CD4-positive, alpha-beta memory T cell (primary cell): Measurements from ENCODE around the gene EIF2B5. TPM values are rescaled to one million over a fixed set of nuclear protein-coding genes. Genes with fewer than 3 reads are reported as not detected.

Experiments used
- CTCF ChIA-PET: fragments of 350-600 bp; sonication (Branson Sonifier 250); formaldehyde crosslinking; loops from one replicate; lab custom pipeline; 2021; ENCODE audit warnings: inconsistent platforms; ENCODE audit not compliant: partially characterized antibody; lab: Charles Lee
- POLR2A ChIA-PET: fragments of 350-600 bp; sonication (Branson Sonifier 250); formaldehyde crosslinking; loops from one replicate; lab custom pipeline; 2021; ENCODE audit not compliant: partially characterized antibody; lab: Charles Lee
- DNase-seq, 5 donors: peaks; one replicate each; pipeline versions ENCODE4 v3.0.0 to v3.0.0-alpha.2; 2020 to 2022; ENCODE audit warnings: mixed read lengths in 1 of 5
- H3K27ac ChIP-seq: one replicate; pipeline ENCODE4 v1.7.0; 2013; ENCODE audit warnings: low read depth, low read length
- H3K27me3 ChIP-seq: 2 replicates; pipeline ENCODE4 v1.7.0; 2013; ENCODE audit warnings: mild to moderate bottlenecking, low read length, moderate library complexity; ENCODE audit not compliant: insufficient read depth
- H3K36me3 ChIP-seq: 2 replicates; pipeline ENCODE4 v1.7.0; 2013; ENCODE audit warnings: mild to moderate bottlenecking, low read length, moderate library complexity; ENCODE audit not compliant: insufficient read depth
- H3K4me1 ChIP-seq: 2 replicates; pipeline ENCODE4 v1.7.0; 2013; ENCODE audit warnings: mild to moderate bottlenecking, low read length, moderate library complexity; ENCODE audit not compliant: insufficient read depth
- H3K4me3 ChIP-seq, 2 donors: one replicate each; pipeline ENCODE4 v1.7.0; 2013; ENCODE audit warnings: low read length in 2 of 2, mild to moderate bottlenecking in 1 of 2
- H3K9me3 ChIP-seq, 2 donors: one replicate each; pipeline ENCODE4 v1.7.0; 2013; ENCODE audit warnings: low read length in 2 of 2, control low read depth in 1 of 2; ENCODE audit not compliant: control insufficient read depth in 1 of 2
- H3K27ac Mint-ChIP-seq, 7 donors: one replicate each; pipeline ENCODE4 v1.8.0; 2020 to 2021; ENCODE audit warnings: mixed read lengths in 7 of 7, mild to moderate bottlenecking in 6 of 7, inconsistent platforms in 3 of 7, moderate library complexity in 3 of 7
- H3K27me3 Mint-ChIP-seq, 2 donors: one replicate each; pipeline ENCODE4 v1.8.0; 2020 to 2021; ENCODE audit warnings: mixed read lengths in 2 of 2
- H3K36me3 Mint-ChIP-seq, 2 donors: one replicate each; pipeline ENCODE4 v1.8.0; 2020 to 2021; ENCODE audit warnings: mixed read lengths in 2 of 2, inconsistent platforms in 1 of 2, mild to moderate bottlenecking in 1 of 2
- H3K4me1 Mint-ChIP-seq, 4 donors: one replicate each; pipeline ENCODE4 v1.8.0; 2020 to 2021; ENCODE audit warnings: mixed read lengths in 4 of 4, mild to moderate bottlenecking in 1 of 4
- H3K4me3 Mint-ChIP-seq, 8 donors: one replicate each; pipeline ENCODE4 v1.8.0; 2020 to 2021; ENCODE audit warnings: mixed read lengths in 8 of 8, mild to moderate bottlenecking in 7 of 8, moderate library complexity in 6 of 8, inconsistent platforms in 3 of 8
- H3K9me3 Mint-ChIP-seq, 8 donors: one replicate each; pipeline ENCODE4 v1.8.0; 2020 to 2021; ENCODE audit warnings: mixed read lengths in 8 of 8, mild to moderate bottlenecking in 5 of 8, inconsistent platforms in 3 of 8, moderate library complexity in 1 of 8
- intact Hi-C: fragments of 100-400 bp; cut with micrococcal nuclease; formaldehyde crosslinking; loops from one replicate; pipeline ENCODE4 v1.15.1; 2023
- polyA plus RNA-seq, 2 donors: library from polyadenylated mRNA; unstranded; fragments of 300-500 nt; fragmentation: Illumina TruSeq; gene quantifications; one replicate each; pipeline ENCODE4 v1.2.3, GENCODE V29; 2021
- total RNA-seq, 2 experiments: library from RNA; stranded (reverse); gene quantifications; one replicate each; pipeline ENCODE4 v1.2.3, GENCODE V29; 2021

The EIF2B5 gene
- total and polyA plus RNA-seq, 4 experiments from 2014 or later: 59.6 to 87.6 (median 75.9) TPM

DNA sequence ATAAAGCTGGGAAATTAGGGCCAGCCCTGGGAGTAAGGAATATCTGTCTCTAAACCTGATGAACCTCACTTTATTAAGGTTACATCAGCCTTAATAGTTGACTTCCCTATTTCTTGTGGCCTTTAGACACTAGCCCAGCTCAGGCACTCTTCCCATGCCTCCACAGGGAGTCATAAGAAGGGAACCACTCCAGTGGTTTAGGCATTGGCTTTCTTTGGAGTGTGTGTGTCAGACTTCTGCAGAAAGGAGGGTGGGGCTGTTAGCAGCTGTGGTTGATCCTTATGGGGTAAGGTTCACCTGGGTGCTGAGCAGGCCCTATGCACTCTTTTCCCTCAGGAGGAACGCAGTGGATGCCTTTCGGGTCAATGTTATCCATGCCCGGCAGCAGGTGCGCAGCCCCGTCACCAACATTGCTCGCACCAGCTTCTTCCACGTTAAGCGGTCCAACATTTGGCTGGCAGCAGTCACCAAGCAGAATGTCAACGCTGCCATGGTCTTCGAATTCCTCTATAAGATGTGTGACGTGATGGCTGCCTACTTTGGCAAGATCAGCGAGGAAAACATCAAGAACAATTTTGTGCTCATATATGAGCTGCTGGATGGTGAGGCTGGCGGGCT lies 43.5 kb downstream of the EIF2B5 start:
- no peak overlapping the region for H3K4me3 ChIP-seq
- peaks cover 35 to 65% of the 10 kb centered on the region in 2 donors for H3K36me3 Mint-ChIP-seq
- H3K27ac ChIP-seq: no peak overlapping the region
- DNase-seq: no peak
- H3K27ac Mint-ChIP-seq: no peak overlapping the region
- peak overlapping the region in 1 of 8 donors; percentile 50 for H3K4me3 Mint-ChIP-seq
- ChIA-PET POLR2A (no interaction called here), CTCF (no interaction called here)
- H3K9me3 Mint-ChIP-seq: no peaks in the 10 kb centered on the region
- peaks cover 37% of the 10 kb centered on the region for H3K4me1 ChIP-seq
- H3K27me3 Mint-ChIP-seq: no peaks in the 10 kb centered on the region
- intact Hi-C loops: no loop called here
- no peaks in the 10 kb centered on the region for H3K27me3 ChIP-seq
- H3K36me3 ChIP-seq: peaks cover 69% of the 10 kb centered on the region
- H3K9me3 ChIP-seq: no peaks in the 10 kb centered on the region
- H3K4me1 Mint-ChIP-seq: peaks cover 15 to 42% (median 30%) of the 10 kb centered on the region in 4 donors

DNA sequence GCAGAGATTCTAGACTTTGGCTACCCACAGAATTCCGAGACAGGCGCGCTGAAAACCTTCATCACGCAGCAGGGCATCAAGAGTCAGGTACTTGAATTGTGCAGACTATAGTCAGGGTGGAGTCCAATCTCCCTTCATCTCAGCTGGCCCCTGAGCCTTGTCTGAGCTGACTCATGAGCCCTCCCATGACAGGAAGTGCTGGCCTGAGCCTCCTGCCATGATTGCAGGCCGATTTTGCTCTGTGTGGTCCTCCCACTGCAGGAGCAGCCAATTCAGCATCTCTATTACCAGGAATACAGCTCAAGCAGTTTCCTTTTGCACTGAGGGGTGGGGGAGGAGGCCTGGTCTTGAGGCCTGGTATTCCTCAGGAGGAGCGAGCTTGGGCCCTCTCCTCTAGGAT lies 45.0 kb downstream of the EIF2B5 start:
- H3K9me3 Mint-ChIP-seq: no peaks in the 10 kb centered on the region
- Histone ChIP-seq H3K36me3 (peaks cover 71% of the 10 kb centered on the region), H3K4me1 (peaks cover 37% of the 10 kb centered on the region), H3K9me3 (no peaks in the 10 kb centered on the region), H3K4me3 (no peak overlapping the region), H3K27me3 (no peaks in the 10 kb centered on the region), H3K27ac (no peak overlapping the region)
- H3K4me1 Mint-ChIP-seq: peaks cover 15 to 37% (median 27%) of the 10 kb centered on the region in 4 donors
- no peak for DNase-seq
- H3K36me3 Mint-ChIP-seq: peaks cover 43 to 71% of the 10 kb centered on the region in 2 donors
- H3K4me3 Mint-ChIP-seq: no peak overlapping the region
- ChIA-PET CTCF (interaction anchor here (0.6 to 2.0 kb wide), 6 partner anchors 44 to 235 kb away, joined by 3 to 7 read pairs (median 4); partner anchors contain the start of genes ABCC5 and EEF1AKMT4), POLR2A (no interaction called here)
- intact Hi-C loops: no loop called here
- H3K27me3 Mint-ChIP-seq: no peaks in the 10 kb centered on the region
- peak overlapping the region in 2 of 7 donors; percentile 17 to 24 for H3K27ac Mint-ChIP-seq

DNA sequence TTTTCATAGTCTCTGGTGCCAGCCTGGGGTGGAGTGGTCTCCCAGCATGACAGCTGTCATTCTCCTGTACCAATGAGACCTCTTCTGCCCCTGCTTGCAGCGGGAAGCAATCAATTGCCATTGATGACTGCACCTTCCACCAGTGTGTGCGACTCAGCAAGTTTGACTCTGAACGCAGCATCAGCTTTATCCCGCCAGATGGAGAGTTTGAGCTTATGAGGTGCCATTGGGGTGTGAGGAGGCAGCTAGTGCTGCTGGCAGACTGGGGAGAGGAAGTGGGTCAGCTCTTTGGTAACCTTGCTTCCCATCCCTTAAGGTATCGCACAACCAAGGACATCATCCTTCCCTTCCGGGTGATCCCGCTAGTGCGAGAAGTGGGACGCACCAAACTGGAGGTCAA lies 46.4 kb downstream of the EIF2B5 start:
- intact Hi-C loops: no loop called here
- H3K4me1 ChIP-seq: peaks cover 32% of the 10 kb centered on the region
- Mint-ChIP-seq H3K4me1 (peaks cover 14 to 35% (median 24%) of the 10 kb centered on the region in 4 donors), H3K4me3 (no peak overlapping the region), H3K9me3 (no peaks in the 10 kb centered on the region), H3K36me3 (peaks cover 46 to 74% of the 10 kb centered on the region in 2 donors), H3K27ac (no peak overlapping the region), H3K27me3 (no peaks in the 10 kb centered on the region)
- H3K27ac ChIP-seq: no peak overlapping the region
- ChIA-PET POLR2A (interaction anchor here (1.0 kb wide), 1 partner anchor 68 kb away, joined by 3 read pairs; the partner anchor contains the start of gene EEF1AKMT4), CTCF (interaction anchor here (2.0 kb wide), 1 partner anchor 69 kb away, joined by 7 read pairs; the partner anchor contains the start of gene EEF1AKMT4)
- DNase-seq: no peak
- H3K36me3 ChIP-seq: peaks cover 71% of the 10 kb centered on the region
- no peak overlapping the region for H3K4me3 ChIP-seq
- H3K27me3 ChIP-seq: no peaks in the 10 kb centered on the region
- H3K9me3 ChIP-seq: no peaks in the 10 kb centered on the region

DNA sequence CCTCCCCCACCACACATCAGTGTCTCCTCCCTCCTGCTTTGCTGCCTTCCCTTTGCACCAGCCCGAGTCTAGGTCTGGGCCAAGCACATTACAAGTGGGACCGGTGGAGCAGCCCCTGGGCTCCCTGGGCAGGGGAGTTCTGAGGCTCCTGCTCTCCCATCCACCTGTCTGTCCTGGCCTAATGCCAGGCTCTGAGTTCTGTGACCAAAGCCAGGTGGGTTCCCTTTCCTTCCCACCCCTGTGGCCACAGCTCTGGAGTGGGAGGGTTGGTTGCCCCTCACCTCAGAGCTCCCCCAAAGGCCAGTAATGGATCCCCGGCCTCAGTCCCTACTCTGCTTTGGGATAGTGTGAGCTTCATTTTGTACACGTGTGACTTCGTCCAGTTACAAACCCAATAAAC lies 48.5 kb downstream of the EIF2B5 start:
- H3K4me1 ChIP-seq: peaks cover 30% of the 10 kb centered on the region
- no peaks in the 10 kb centered on the region for H3K27me3 Mint-ChIP-seq
- H3K4me1 Mint-ChIP-seq: peaks cover 22 to 40% (median 31%) of the 10 kb centered on the region in 4 donors
- H3K36me3 ChIP-seq: peaks cover 63% of the 10 kb centered on the region
- no peaks in the 10 kb centered on the region for H3K9me3 ChIP-seq
- intact Hi-C loops: no loop called here
- H3K4me3 ChIP-seq: no peak overlapping the region
- no peak for DNase-seq
- no peak overlapping the region for H3K27ac Mint-ChIP-seq
- CTCF ChIA-PET: interaction anchor here (1.1 kb wide), 1 partner anchor 38 kb away, joined by 3 read pairs; no protein-coding TSS in a partner anchor
- no peaks in the 10 kb centered on the region for H3K27me3 ChIP-seq
- peaks cover 49 to 81% of the 10 kb centered on the region in 2 donors for H3K36me3 Mint-ChIP-seq
- POLR2A ChIA-PET: interaction anchor here (1.5 kb wide), 1 partner anchor 9 kb away, joined by 10 read pairs; no protein-coding TSS in a partner anchor
- H3K27ac ChIP-seq: no peak overlapping the region
- no peaks in the 10 kb centered on the region for H3K9me3 Mint-ChIP-seq
- H3K4me3 Mint-ChIP-seq: no peak overlapping the region

DNA sequence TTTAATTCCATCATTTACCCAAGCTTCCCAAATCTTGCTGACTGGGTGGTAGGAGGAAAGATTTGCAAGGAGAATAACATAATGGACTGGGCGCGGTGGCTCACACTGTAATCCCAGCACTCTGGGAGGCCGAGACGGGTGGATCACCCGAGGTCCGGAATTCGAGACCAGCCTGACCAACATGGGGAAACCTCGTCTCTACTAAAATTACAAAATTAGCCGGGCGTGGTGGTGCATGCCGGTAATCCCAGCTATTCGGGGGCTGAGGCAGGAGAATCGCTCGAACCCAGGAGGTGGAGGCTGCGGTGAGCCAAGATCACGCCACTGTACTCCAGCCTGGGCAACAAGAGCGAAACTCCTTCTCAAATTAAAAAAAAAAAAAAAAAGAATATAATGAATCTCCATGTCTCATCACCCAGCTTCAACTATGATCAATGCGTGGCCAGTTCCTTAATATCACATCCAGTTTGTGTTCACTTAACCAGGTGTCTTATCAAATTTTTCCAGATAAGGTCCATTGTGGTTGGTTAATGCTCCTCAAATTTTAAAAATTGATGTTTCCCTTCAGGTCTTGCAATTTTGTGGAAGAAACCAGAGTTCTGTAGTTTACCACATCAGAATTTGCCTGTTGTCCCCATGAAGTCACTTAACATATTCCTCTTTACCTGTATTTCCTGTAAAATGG lies 49.5 kb downstream of the EIF2B5 start:
- H3K4me1 ChIP-seq: peaks cover 30% of the 10 kb centered on the region
- no peaks in the 10 kb centered on the region for H3K9me3 Mint-ChIP-seq
- ChIA-PET CTCF (interaction anchor here (1.1 kb wide), 1 partner anchor 37 kb away, joined by 3 read pairs; no protein-coding TSS in a partner anchor), POLR2A (interaction anchor here (0.6 to 2.4 kb wide), 8 partner anchors 8 to 706 kb away, joined by 3 to 26 read pairs (median 7); partner anchors contain the start of genes AP2M1 and EIF2B5)
- no peak overlapping the region for H3K27ac ChIP-seq
- H3K4me3 ChIP-seq: no peak overlapping the region
- intact Hi-C loops: loop anchor here (1.0 to 5.0 kb wide), 6 partner anchors 10 to 547 kb away; partner anchors contain the start of genes ABCC5, AP2M1, CLCN2 and EIF2B5
- peaks cover 41 to 81% of the 10 kb centered on the region in 2 donors for H3K36me3 Mint-ChIP-seq
- no peaks in the 10 kb centered on the region for H3K9me3 ChIP-seq
- peaks cover 26 to 41% (median 34%) of the 10 kb centered on the region in 4 donors for H3K4me1 Mint-ChIP-seq
- peaks cover 63% of the 10 kb centered on the region for H3K36me3 ChIP-seq
- peak overlapping the region in 6 of 7 donors; percentile 24 to 98 (median 93) for H3K27ac Mint-ChIP-seq
- no peak for DNase-seq
- H3K27me3 Mint-ChIP-seq: no peaks in the 10 kb centered on the region
- peak overlapping the region in 6 of 8 donors; percentile 73 to 99 (median 98) for H3K4me3 Mint-ChIP-seq
- H3K27me3 ChIP-seq: no peaks in the 10 kb centered on the region

DNA sequence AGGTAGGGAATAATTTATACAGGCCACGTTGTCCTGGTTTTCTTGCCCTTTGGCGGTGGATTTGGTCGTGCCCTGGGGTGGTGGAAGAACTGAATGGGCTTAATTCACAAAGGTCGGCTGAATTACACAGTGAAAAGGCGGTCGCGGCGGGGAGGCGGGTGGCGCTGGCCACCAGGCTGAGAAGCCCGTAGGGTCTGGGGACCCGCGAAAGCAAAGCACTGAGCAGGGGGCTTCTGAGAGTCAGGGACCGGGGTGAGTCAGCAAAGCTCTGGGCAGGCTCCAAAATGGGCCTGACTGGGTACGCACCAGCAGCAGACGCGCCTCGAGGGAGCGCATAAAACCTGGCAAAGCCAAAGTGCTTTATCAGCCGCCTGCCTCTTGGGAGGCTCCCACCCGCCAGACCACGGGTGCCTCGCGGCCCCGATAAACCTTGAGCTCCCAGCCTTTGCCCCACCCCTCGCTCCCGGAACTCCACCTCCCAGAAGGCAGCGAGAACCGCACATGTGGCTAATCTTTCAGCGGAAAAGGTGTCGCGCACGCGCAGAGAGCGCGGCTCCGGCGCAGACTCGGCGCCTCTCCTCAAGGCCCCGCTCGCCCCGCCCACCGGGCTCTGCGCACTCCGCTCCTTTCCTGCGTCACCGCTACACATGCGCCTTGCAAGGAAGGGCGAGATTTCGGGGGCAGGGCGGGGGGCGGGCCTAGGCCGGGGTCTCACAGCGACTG lies 50.5 kb downstream of the EIF2B5 start:
- Mint-ChIP-seq H3K27ac (peak overlapping the region; percentile 92 to 99 (median 97)), H3K4me3 (peak overlapping the region; percentile 98 to 99 (median 98)), H3K4me1 (peaks cover 26 to 47% (median 36%) of the 10 kb centered on the region in 4 donors), H3K27me3 (no peaks in the 10 kb centered on the region), H3K36me3 (peaks cover 44 to 83% of the 10 kb centered on the region in 2 donors), H3K9me3 (no peaks in the 10 kb centered on the region)
- ChIA-PET CTCF (interaction anchor here (0.9 to 1.0 kb wide), 2 partner anchors 11 to 15 kb away, joined by 3 read pairs; partner anchors contain the start of gene AP2M1), POLR2A (interaction anchor here (0.6 to 2.4 kb wide), 8 partner anchors 9 to 707 kb away, joined by 3 to 26 read pairs (median 6); partner anchors contain the start of genes AP2M1, DVL3 and EIF2B5)
- H3K36me3 ChIP-seq: peaks cover 62% of the 10 kb centered on the region
- no peaks in the 10 kb centered on the region for H3K27me3 ChIP-seq
- peak overlapping the region; percentile 80 for H3K27ac ChIP-seq
- no peaks in the 10 kb centered on the region for H3K9me3 ChIP-seq
- H3K4me3 ChIP-seq: peak overlapping the region; percentile 87 to 98
- H3K4me1 ChIP-seq: peaks cover 30% of the 10 kb centered on the region
- intact Hi-C loops: loop anchor here (1.0 to 5.0 kb wide), 9 partner anchors 11 to 548 kb away; partner anchors contain the start of genes ABCC5, AP2M1, CLCN2 and EEF1AKMT4
- DNase-seq: peak; percentile 98 to 100 (median 99)
